Measurements from ENCODE around the gene TMIGD3. TPM values are rescaled to one million over a fixed set of nuclear protein-coding genes. Genes with fewer than 3 reads are reported as not detected.
A peak's percentile ranks its signal among the peaks of the same experiment; 100 is the strongest.

TMIGD3 gene
- total RNA-seq, 1 donor from 2014 or later, result not detected

DNA sequence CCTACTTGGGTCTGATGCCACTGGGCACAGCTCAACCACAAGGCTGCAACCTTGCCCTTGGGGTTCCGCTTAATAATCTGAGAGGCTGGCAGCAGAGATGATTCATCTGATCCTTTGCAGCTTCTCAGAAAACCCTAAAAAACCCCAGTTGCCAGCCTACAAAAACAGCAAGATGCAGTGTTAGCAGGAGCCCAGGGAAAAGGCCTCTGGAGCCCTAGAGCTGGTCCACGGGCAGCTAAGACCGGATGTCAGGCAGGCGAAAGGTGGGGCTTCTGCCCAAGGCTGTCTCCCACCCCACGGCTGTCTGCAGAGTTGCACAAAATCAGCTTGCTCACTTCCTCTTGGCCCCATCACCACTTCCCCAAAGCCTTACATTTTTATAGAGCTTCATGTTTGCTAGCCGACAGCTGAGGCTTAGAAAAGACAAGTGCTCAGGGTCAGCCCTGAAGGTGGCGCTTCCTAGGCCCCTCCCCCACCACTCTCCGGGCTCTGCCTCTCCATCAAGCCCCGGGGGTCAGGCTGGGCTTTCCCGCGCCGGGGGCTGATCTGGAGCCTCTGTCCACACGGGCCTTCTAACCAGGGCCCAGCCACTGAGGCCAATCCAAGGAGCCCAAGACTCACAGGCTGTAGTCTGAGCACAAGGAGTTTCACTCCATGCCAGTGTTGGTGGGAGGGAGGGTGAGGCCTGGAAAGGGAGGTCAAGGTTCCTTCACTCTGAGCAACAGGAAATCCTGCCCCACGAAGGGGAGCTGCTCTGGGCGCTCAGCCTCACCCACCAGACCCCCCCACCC is 4.2 kb upstream of the TMIGD3 start:
- DNase-seq (ENCODE audit: low read depth in 2 of 2), result peak in 1 of 2 donors; percentile 59

DNA sequence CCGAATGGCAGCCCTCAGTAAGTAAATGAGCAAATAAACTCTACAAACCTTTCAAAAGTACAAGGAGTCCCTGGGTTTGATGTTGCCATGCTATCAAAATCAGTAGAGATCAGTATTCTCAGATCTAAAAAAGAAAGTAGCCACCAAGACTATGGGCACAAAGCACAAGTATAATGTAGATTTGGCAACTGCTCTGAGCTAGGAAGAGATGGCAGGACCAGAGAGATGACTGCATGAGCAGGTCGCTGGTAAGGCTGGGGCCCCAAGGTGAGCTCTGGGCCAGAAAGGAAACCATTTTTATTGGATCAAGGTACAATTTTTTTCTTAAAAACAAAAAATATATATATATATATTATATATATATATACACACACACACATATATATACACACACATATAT is 3.1 kb upstream of the TMIGD3 start:
- DNase-seq (ENCODE audit: low read depth in 2 of 2), result no peak

- no peak for DNase-seq (ENCODE audit: low read depth in 2 of 2)
Observed at GRCh38 chr1:111505641-111506119, 2.2 kb upstream of the TMIGD3 start.

- DNase-seq (ENCODE audit: low read depth in 2 of 2), result no peak
Observed at GRCh38 chr1:111504097-111504496, 664 bp upstream of the TMIGD3 start.

DNA sequence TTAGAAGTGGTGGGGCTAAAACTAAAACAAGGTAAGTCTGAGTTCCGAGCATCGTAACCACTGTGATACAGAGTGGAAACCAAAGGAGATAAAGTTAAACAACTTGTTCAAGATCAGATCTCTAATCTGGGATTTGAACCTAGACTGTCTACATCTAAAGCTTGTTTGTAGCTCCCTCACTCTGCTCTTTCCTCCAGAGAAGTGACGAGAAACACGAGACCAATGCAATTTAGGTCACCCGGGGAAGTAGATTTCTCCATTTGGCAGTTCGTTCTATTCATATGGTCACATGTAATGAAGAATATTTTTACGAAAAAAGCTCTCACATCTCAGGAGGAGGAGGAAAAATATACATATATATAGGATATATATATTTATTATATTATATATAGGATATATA is 1.8 kb downstream of the TMIGD3 start:
- DNase-seq (ENCODE audit: low read depth in 2 of 2), result no peak

GRCh38 chr1:111499026-111499785 is 4.2 kb downstream of the TMIGD3 start:
- DNase-seq (ENCODE audit: low read depth in 2 of 2), result peak in 1 of 2 donors; percentile 32

DNA sequence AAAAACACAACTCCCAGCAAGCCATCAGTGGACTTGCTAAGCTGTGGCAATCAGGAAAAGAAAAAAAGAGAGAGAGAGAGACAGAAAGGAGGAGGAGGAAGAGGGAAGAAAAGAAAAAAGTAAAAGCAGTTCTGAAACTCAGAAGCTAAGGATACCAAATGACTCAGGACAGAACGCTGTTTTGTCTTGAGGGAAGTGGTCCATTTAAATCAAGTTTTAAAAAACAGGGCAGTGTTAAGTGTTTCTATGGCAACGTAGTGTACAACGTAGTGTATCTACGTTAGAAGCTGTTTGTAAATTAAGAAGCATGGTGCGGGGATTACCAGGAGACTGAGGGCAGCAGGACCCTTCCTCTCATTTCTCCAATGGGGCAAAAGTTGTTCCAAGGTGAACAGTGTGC is 5.8 kb downstream of the TMIGD3 start:
- no peak for DNase-seq (ENCODE audit: low read depth in 2 of 2)

- no peak for DNase-seq (ENCODE audit: low read depth in 2 of 2)
Observed at GRCh38 chr1:111496398-111496797, 7.0 kb downstream of the TMIGD3 start.

GRCh38 chr1:111491070-111491469 is 12.4 kb downstream of the TMIGD3 start:
- DNase-seq (ENCODE audit: low read depth in 2 of 2), result no peak

DNA sequence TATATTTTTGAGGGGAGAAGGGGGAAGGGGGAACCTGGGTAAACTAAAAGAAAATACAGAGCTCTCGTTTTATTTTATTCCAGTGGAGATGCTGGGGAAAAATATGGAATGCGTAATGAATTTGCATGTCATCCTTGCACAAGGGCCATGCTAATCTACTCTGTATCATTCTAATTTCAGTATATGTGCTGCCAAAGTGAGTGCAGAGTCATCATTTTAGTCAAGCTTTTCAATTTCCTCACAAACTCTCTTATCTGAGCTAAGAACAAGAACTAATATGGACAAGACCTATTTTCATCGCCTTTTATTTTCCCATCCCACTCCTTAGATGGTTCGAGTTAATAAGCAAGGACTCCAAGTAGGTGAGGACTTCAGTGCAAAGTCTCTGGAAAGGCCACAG is 13.2 kb downstream of the TMIGD3 start:
- DNase-seq (ENCODE audit: low read depth in 2 of 2), result no peak

- DNase-seq (ENCODE audit: low read depth in 2 of 2), result no peak
Observed at GRCh38 chr1:111489604-111490003, 13.8 kb downstream of the TMIGD3 start.

DNA sequence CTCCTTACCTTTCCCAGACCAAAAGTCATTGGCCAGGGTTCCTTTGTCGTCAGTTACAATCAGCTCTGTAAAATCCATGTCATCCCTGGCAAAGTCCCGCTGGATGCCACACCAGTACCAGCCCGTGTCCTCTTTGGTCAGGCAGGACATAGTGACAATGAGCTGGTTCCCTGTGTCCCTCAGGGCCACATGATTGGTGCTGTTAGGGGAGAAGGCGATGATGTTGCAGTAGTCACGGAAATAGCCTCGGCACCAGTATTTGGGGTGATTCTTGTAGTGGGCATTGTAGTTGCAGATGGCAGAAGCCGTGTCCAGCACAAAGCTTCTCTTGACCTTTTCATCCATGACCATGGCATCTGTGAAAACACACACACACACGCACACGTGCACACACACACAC is 14.8 kb downstream of the TMIGD3 start:
- DNase-seq (ENCODE audit: low read depth in 2 of 2), result no peak

- no peak for DNase-seq (ENCODE audit: low read depth in 2 of 2)
Observed at GRCh38 chr1:111487133-111487532, 16.3 kb downstream of the TMIGD3 start.

- no peak for DNase-seq (ENCODE audit: low read depth in 2 of 2)
Observed at GRCh38 chr1:111486431-111486830, 17.0 kb downstream of the TMIGD3 start.

DNA sequence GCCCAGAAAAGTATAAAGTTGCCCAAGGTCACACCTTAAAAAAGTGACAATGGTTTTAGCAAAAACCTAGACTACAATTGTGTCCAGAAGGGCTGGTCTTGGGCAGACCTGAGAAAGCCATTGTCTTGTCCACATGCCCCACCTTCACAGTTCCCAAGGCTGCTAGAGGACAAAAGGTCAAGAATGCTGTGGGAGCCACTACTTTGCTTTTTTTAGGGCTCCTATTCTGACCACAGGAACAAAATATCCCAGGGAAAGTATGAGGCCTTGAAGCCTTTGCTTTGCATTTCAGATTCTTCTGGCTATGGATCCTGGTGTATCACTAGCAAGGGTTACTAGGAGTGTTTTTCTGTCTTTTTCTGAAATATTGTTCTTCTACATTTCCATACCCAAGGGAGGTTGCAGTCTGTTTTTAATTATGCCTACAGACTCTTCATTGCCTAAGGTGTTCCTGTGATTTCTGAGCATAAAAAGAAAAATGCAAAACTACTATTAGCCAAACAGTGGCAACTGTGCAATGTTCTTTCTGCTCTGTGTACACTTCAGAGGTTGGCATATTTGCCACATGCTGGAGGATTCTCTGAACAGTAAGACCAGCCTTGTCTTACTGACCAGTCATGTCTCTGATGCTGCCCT is 18.9 kb downstream of the TMIGD3 start:
- DNase-seq (ENCODE audit: low read depth in 2 of 2), result no peak

DNA sequence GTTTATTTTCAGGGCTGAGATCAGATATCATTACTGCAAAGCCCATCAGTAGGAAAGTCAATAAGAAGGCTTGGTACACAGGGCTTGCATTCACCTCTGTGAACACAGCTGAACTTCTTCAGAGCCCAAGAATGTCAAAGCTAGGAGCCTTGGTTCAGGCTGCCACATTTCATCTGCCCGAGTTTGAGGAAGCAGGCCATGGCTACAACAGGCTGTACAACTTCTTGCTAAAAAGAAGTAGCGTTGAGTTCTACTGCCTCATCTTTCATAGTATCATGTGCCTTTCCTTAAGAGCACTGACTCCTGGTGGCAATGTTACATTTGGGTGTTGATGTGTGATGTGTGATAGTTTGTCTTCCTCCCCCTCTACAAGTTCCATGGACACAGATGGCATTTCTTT is 19.6 kb downstream of the TMIGD3 start:
- no peak for DNase-seq (ENCODE audit: low read depth in 2 of 2)

- DNase-seq (ENCODE audit: low read depth in 2 of 2), result no peak
Observed at GRCh38 chr1:111483166-111483565, 20.3 kb downstream of the TMIGD3 start.

DNA sequence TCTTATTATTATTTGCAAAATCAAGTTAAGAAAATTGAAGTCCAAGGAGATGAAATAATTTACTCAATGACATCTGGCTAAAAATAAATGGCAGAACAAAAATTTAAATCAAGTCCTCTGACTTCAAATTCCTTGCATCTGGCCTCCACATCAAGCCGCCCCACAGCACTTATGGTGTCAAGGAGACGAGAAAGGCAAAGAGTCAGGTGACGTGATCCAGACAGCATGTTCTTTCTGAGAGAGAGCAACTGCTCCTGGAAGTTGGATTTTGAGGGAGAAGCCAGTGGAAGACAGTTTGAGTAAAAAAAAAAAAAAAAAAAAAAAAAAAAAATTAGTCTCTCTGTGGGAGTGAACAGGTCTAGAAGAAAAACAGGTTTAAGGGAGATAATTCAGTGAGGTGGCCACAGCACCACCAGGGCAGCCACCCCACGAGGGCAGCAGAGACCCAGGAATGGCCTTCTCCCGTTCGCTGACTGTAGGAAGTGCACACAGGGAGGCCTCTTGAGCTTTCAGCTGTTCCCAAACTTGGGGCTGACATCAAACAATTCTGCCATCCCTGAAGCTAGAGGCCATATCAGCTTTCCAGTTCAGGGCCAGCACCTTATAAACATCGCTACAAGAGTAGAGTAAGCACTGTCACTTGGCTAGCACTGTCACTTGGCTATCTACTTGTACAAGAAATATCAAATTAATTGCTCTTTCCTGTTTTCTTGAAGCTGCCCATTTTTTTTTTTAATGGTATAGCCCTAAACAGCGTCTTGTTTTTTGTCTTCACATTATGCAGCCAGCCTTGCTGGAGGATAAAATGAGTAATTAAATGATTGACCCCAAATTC is 21.8 kb downstream of the TMIGD3 start:
- DNase-seq (ENCODE audit: low read depth in 2 of 2), result peak; percentile 43 to 62

DNA sequence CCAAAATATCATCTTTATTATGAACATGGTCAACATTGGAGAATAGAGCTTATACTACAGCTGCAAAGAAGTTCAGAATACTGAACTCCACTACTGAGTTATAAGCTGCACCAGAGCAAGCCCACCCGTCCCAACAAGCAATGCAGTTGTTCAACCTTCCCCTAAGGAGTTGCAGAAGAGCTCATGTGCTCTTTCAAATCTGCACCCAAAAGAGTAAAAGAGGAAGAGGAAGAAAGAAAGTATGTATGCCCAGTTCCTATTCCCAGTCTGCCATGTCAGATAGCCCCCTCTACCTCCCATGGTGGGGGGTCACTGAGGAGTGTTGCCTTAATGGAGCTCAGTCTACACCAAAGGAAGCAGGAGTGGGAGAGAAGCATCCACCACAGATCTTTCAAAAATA is 22.8 kb downstream of the TMIGD3 start:
- DNase-seq (ENCODE audit: low read depth in 2 of 2), result no peak

DNA sequence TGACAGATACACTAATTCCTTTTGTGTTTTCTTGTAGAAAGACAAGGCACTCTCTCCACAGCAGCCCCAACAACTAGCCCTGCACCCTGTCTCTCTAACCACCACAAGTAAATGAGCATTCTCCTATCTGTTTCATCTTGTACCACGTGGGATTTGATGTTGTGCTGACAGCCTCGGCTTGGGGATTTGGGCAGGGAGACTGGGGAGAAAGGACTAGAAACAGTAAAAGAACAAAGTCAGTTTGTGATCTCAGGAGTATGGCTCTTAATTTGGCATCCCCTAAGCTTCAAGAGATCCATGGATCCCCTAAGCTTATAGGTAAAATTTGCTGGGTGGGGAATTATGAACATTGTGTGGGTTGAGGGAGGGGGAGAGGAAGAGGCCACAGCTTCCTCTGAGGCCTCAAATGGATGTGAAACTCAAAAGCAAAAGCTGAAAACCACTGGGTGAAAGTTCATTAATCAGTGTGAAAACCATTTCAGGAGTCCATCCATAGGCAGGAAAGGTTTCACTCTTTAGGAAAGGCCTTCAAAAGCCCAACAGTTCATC is 26.6 kb downstream of the TMIGD3 start:
- DNase-seq (ENCODE audit: low read depth in 2 of 2), result no peak

DNA sequence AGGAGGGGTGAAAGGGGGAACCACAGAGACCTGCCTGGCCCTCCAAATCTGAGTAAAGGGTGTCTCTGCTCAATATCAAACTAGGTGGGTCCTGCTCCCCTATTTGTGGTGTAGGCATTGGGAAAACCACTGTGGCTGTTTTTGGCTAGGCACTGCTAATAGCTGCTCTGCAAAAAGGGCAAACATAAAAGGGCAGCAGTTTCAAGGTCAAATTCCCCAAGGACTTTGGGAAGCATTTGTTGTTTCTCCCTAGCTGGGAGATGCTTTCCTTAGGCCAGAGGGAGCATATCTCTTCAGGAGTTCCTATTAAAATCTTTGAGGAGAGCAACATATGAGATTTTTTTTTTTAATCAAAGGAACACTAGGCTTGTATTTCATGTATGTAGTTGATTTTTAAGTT is 27.2 kb downstream of the TMIGD3 start:
- DNase-seq (ENCODE audit: low read depth in 2 of 2), result no peak

Measured in dermis microvascular lymphatic vessel endothelial cell (primary cell).